Measurements from ENCODE around the gene PODXL.
A peak's percentile ranks its signal among the peaks of the same experiment; 100 is the strongest.

Gene PODXL

GRCh38 chr7:131556053-131556908 is at the start of gene PODXL:
TSS of gene PODXL (minus strand) at chr7:131556628. CDS start at chr7:131556359, 269 bp downstream.
- peak; percentile 47 for DNase-seq

DNA sequence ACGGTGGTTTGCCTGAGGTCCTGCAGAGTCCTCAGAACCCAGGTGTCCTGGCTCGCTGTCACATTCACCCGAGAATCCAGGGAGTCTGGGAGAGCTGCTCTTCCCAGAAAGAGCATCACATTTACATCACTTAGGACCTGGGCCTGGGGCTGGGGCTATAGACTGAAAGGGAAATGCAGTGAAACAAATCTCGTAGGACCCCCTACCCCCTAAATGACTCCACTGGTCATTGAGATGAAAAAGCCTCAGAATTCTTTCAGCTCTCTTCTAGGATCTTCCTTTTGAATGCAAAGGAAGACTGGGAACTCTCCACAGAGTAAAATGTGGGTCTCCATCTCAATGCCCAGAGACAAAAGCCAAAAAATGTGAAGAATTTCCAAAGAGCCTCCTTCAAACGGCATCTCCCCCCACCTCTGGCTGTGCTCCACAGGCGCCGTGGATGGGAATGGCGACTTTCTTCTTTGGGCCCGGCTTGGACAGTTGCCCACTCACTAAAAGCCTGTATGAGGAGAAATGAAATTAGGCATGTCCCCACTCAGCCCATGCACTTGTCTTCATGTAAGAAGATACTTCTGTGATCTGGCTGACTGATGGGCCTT is 49.0 kb upstream of the PODXL start:
- DNase-seq: no peak

GRCh38 chr7:131604841-131605279 is 48.4 kb upstream of the PODXL start:
- no peak for DNase-seq

- DNase-seq: no peak
These were observed 47.5 kb upstream of the PODXL start for GRCh38 chr7:131603932-131604331.

DNA sequence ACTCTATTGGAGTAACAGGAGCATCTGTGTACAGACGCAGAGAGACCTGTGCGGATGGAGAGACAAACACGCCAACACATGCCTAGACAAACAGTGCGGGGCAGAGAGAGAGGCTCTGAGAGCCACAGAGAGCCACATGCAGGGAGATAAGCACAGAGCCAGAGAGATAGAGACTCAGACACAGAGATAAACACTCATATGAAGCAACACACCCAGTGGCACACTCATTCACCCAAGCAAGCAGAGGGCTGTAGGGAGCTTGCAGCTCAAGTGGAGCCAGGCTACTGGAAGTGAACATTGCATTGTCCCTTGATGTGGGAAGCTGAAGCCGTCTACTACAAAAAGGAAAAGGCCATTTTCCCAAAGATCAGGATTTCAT is 46.6 kb upstream of the PODXL start:
- no peak for DNase-seq

DNA sequence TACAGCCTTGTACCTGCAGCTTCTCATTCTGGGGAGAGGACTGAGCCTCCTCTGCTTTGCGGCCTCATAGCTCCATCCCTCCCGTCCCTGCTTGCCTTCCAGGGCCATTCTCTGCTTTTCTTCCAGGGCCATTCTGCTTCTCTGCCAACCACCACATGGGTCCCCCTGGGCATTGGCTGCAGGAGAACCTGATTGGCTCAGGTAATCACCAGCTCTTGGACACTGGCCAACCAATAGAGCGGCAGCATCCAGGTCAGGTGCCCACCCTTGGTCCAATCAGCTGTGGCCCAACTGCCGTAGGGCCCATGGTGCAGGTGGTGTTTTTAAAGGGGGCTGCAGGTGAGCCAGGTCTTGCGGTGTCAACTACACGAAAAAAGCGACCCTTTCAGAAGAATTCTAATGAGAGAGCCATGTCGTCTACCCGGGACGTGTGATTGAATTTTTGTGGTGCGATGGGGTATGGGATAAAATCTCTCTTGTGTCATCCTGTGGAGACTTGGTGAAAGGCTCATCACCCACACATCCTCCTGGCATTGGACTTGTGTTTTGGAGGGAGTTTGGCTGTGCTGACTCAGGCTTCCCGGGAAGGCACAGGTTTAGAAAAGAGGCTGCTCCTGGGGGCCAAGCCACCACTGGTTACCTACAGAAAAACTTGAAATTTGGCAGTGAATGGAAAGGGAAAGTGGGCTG is 46.0 kb upstream of the PODXL start:
- DNase-seq: no peak

DNA sequence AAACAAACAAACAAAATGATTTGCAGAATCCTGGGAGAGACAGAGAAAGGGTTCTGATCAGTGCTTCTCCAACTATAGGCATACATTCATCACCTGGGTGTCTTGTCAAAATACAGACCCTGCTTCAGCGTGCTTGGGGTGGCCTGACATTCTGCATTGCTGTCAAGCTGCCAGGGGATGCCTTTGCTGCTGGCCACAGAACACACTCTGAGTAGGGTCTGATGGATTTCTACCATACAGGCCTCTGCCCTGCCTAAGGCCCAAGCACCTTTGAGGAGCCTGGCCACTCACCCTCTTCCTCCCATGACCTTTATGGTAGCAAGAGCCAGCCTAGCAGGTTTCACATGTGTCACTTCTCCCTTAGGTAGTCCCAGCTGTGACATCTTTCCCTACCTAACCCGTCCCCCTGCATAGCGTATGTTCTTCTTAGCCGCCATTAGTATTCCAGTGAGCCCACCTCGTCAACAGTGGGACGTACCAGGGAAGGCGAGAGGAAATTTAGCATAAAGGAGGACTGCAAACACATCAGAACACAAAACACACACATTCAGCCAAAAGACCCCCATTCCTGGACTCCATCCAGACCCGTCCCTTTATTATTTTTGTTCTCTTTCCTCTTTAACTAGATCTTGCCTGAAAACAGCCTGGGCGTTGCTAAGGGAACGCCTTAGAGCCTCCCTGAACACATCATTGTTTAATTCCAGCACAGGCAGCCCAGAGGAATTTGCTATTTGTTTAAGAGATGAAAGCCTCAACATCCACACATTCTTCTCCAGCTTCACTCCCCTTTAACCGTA is 43.9 kb upstream of the PODXL start:
- DNase-seq: no peak

GRCh38 chr7:131596785-131597184 is 40.4 kb upstream of the PODXL start:
- no peak for DNase-seq

DNA sequence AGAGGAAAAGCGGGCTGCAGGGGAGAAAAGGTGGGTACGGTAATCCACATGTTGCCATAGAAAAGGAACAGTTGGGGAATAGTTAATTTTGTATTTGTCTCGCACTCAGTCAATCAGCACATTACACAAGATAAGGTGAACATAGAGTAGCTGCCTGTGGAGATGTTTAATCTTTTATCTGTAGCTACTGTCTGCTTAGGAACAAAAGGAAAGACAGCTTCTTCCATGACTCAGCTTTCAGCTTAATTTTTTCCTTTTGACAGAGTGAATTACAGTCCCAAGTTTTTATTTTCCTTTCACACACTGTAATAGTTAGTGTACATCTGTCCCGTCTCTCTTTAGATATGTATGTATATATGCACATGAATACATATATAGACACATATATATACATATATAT is 39.3 kb upstream of the PODXL start:
- DNase-seq: no peak

DNA sequence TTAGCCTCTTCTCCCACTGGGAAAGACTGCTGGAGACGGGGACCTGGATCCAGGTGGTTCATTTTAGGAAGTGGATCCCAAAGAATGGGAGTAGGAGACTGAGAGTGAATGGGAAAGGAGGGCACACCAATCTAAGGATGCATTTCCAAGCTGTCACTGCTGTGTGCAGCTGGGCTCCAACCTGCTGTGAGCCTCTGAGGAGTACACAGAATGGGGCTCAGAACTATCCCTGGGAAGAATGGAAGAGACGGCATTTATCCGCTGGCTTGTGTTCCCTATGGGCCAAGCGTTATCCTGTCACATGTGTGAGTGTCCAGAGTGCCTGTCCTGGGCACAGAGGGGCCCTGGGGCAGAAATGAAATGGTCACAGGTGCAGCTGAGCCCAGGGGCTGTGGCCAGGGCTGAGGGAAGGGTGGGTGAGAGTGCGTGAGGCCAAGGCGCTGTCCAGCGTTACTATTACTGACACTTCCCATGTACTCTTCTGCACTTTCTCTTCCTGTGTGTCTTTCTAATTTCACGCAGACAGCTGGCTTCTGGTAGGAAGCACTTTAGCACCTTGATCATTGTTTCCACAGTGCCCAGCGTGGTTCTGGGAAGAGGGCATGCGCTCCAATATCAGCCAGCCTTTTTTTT is 35.4 kb upstream of the PODXL start:
- DNase-seq: no peak

- DNase-seq: no peak
These were observed 31.0 kb upstream of the PODXL start for GRCh38 chr7:131587315-131587923.

DNA sequence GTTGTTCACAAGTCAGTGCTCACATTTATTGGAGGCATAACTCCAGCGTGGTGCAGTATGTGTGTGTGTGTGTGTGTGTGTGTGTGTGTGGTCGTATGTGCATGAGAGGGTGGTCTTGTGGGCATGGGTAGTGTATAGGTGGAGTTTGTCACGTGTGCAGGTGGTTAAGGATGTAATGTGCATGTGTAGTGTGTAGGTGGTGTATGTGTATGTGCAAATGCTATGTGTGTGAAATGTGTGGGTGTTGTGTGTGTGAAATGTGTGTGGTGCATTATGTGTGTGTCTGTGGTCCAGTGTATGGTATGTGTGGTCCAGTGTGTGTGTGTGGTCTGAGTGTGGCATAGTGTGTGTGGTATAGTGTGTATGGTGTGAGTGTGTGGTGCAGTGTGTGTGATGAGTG is 30.3 kb upstream of the PODXL start:
- DNase-seq: no peak

DNA sequence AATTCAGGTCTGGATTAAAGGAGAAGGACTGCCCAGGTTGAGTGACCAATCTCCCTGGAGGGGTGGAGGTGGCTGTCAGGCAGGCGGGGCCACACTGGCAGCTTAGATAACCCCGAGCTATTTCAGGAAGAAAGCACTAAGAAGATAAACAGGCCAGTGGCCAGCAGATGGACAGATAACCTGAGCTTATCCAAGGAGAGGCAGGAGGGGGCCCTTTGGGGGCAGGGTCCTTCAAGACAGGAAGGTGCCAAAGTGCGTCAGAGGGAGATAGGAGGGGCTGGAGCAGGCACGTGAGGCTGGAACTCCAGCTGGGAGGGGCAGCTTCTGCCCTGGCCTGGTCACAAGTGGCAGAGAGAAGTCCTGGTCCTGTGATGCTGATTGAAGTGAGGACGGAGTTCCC is 29.8 kb upstream of the PODXL start:
- DNase-seq: no peak

GRCh38 chr7:131583430-131583829 is 27.0 kb upstream of the PODXL start:
- no peak for DNase-seq

GRCh38 chr7:131581241-131582051 is 25.0 kb upstream of the PODXL start:
- DNase-seq: no peak

DNA sequence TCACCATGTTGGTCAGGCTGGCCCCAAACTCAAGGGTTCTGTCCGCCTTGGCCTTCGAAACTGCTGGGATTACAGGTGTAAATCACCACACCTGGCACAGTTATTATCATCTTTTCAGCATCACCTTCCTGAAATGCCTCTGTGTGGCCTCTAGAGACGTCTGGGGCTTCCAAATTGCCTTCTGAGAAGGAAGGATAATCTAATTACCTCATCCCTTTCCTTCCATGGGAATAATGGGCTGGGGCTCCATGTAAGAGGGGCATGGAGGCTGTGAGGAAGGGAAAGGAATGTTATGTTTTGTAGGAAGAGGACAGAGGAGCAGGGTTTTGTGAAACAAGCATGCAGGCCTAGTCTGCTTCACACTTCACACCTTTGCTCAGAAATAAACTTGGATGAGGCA is 22.2 kb upstream of the PODXL start:
- no peak for DNase-seq

- DNase-seq: no peak
These were observed 18.3 kb upstream of the PODXL start for GRCh38 chr7:131574741-131575140.

DNA sequence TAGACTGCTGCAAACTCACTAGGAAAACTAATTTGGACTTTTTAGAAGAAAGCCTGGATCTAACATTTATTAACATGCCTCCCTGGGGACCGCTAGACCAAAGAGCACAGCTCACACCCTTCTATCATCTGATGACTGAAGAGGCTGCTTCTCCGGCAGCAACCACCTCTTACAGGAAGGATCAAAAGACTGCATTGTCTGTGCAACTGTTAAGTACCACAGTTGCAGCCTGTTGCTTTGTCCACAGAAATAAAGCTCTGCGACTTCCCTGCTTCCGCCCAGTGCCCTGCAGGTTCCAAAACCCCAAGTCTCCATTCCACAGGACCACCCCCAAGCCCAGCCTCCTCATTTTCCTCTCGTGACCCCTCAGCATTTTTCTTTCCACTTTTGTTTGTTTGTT is 14.0 kb upstream of the PODXL start:
- DNase-seq: no peak

GRCh38 chr7:131568970-131569369 is 12.5 kb upstream of the PODXL start:
- no peak for DNase-seq

- DNase-seq: no peak
These were observed 12.1 kb upstream of the PODXL start for GRCh38 chr7:131568510-131568909.

DNA sequence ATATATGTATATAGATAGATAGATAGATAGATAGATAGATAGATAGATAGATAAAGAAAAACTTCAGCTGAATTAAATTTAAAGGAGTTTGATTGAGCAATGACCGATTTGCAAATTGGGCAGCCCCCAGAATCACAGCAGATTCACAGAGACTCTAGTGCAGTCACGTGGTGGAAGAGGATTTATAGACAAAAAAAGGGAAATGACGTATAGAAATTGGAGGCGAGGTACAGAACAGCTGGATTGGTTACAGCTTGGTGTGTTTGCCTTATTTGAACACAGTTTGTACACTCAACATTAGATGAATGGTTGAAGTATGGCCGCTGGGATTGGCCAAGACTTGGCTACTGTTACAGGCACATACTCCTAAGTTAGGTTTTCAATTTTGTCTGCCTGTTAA is 8.2 kb upstream of the PODXL start:
- peak; percentile 36 for DNase-seq

Data from inflammatory macrophage treated with lipopolysaccharide for 4 hours (primary cell).